Measurements from ENCODE around the gene F7. TPM values are rescaled to one million over a fixed set of nuclear protein-coding genes. Genes with fewer than 3 reads are reported as not detected.

F7 gene
- total RNA-seq, 1 experiment from 2014 or later: 0.26 TPM

DNA sequence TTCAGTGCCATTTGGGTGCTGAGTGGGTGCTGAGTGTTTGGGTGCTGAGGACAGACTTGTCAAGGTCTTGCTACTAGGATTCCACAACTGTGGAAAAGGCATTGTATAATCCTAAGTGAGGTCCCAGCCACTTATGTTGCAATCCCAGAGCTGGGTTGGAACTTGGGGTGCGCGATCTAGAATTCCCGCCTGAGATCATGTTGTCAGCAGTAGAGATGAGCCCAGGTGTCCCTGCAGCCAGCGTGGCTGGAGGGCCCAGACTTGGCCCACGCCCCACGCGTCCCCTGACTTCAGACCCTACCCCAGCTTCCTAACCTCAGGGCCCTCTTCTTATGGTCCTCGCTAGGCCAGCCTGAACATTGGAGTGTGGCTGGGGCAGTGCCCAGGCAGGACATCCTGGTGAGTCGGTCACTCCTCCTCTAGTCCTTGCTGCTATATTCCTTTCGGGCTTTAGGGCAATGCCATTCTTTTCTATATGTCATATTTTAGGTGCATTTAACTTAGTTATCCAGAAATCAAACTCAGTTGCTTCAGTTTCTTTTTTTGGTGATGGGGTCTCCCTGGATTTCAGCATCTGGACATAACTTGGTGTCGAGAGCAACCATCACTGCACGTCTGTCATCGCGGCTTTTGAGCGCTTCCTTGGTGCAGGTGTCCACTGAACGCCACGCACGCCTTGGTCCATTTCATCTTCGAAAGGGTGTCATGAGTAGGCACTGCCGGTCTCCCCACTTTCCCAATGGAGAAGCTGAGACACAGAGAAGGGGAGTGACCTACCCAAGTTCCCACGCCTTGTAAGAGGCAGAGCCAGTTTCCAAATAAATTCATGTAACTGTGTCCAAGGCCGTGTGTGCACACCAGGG lies 46.4 kb upstream of the F7 start:
- Mint-ChIP-seq H3K27me3 (ENCODE audit: low read depth) (no peaks in the 10 kb centered on the region), H3K4me1 (peaks cover 7% of the 10 kb centered on the region), H3K27ac (no peak overlapping the region), H3K36me3 (no peaks in the 10 kb centered on the region), H3K4me3 (no peak overlapping the region), H3K9me3 (no peaks in the 10 kb centered on the region)
- no peak for DNase-seq (ENCODE audit: low spot score)
- ATAC-seq: no peak
- ChIA-PET CTCF (interaction anchor here (1.2 to 2.2 kb wide), 4 partner anchors 25 to 116 kb away, joined by 5 to 10 read pairs (median 7); no protein-coding TSS in a partner anchor), POLR2A (no interaction called here)
- TF ChIP-seq, protein P1, sequence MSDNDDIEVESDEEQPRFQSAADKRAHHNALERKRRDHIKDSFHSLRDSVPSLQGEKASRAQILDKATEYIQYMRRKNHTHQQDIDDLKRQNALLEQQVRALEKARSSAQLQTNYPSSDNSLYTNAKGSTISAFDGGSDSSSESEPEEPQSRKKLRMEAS (CRISPR knock-in tag; IDR thresholded peaks at IDR 0.05): no peak
- TF ChIP-seq ZNF671 (CRISPR knock-in tag; IDR thresholded peaks at IDR 0.05) (no peak), ATF1 (CRISPR knock-in tag; IDR thresholded peaks at IDR 0.05) (no peak), TEAD4 (CRISPR knock-in tag; IDR thresholded peaks at IDR 0.05) (no peak), ZNF219 (CRISPR knock-in tag; IDR thresholded peaks at IDR 0.05; ENCODE audit: borderline replicate concordance) (no peak), SOX15 (CRISPR knock-in tag; IDR thresholded peaks at IDR 0.05) (no peak), MXD4 (CRISPR knock-in tag; IDR thresholded peaks at IDR 0.05; ENCODE audit: borderline replicate concordance) (no peak), ZNF416 (CRISPR knock-in tag; IDR thresholded peaks at IDR 0.05) (no peak), ZBTB21 (CRISPR knock-in tag; IDR thresholded peaks at IDR 0.05; ENCODE audit: borderline replicate concordance) (no peak), ETV6 (CRISPR knock-in tag; IDR thresholded peaks at IDR 0.05) (no peak), JUN (CRISPR knock-in tag; IDR thresholded peaks at IDR 0.05) (no peak), FOXK1 (CRISPR knock-in tag; IDR thresholded peaks at IDR 0.05) (no peak), RELA (CRISPR knock-in tag; IDR thresholded peaks at IDR 0.05; ENCODE audit: borderline replicate concordance) (no peak)
- TF ChIP-seq, protein P2, sequence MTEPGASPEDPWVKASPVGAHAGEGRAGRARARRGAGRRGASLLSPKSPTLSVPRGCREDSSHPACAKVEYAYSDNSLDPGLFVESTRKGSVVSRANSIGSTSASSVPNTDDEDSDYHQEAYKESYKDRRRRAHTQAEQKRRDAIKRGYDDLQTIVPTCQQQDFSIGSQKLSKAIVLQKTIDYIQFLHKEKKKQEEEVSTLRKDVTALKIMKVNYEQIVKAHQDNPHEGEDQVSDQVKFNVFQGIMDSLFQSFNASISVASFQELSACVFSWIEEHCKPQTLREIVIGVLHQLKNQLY (CRISPR knock-in tag; IDR thresholded peaks at IDR 0.05): no peak
- TF ChIP-seq, protein P3, sequence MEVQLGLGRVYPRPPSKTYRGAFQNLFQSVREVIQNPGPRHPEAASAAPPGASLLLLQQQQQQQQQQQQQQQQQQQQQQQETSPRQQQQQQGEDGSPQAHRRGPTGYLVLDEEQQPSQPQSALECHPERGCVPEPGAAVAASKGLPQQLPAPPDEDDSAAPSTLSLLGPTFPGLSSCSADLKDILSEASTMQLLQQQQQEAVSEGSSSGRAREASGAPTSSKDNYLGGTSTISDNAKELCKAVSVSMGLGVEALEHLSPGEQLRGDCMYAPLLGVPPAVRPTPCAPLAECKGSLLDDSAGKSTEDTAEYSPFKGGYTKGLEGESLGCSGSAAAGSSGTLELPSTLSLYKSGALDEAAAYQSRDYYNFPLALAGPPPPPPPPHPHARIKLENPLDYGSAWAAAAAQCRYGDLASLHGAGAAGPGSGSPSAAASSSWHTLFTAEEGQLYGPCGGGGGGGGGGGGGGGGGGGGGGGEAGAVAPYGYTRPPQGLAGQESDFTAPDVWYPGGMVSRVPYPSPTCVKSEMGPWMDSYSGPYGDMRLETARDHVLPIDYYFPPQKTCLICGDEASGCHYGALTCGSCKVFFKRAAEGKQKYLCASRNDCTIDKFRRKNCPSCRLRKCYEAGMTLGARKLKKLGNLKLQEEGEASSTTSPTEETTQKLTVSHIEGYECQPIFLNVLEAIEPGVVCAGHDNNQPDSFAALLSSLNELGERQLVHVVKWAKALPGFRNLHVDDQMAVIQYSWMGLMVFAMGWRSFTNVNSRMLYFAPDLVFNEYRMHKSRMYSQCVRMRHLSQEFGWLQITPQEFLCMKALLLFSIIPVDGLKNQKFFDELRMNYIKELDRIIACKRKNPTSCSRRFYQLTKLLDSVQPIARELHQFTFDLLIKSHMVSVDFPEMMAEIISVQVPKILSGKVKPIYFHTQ (CRISPR knock-in tag; IDR thresholded peaks at IDR 0.05): no peak

DNA sequence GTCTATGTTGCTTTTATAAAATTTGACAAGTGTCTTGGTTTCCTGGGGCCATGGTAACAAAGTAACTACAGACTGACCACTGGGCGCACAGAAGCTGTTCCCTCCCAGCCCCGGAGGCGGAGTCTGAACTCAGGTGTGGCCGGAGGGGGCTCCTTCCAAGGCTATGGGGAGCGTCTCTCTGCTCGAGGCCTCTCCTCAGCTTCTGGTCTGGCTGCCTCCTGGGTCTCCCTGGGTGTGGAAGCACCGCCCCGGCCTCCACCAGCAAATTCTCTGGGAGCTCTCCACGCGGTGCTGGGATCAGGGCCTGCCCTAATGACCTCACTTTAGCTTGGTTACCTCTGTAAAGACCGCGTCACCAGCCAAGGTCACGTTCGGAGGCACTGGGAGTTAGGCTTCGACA lies 45.7 kb upstream of the F7 start:
- ATAC-seq: peak; percentile 74
- H3K27me3 Mint-ChIP-seq (ENCODE audit: low read depth): no peaks in the 10 kb centered on the region
- TF ChIP-seq, protein P4, sequence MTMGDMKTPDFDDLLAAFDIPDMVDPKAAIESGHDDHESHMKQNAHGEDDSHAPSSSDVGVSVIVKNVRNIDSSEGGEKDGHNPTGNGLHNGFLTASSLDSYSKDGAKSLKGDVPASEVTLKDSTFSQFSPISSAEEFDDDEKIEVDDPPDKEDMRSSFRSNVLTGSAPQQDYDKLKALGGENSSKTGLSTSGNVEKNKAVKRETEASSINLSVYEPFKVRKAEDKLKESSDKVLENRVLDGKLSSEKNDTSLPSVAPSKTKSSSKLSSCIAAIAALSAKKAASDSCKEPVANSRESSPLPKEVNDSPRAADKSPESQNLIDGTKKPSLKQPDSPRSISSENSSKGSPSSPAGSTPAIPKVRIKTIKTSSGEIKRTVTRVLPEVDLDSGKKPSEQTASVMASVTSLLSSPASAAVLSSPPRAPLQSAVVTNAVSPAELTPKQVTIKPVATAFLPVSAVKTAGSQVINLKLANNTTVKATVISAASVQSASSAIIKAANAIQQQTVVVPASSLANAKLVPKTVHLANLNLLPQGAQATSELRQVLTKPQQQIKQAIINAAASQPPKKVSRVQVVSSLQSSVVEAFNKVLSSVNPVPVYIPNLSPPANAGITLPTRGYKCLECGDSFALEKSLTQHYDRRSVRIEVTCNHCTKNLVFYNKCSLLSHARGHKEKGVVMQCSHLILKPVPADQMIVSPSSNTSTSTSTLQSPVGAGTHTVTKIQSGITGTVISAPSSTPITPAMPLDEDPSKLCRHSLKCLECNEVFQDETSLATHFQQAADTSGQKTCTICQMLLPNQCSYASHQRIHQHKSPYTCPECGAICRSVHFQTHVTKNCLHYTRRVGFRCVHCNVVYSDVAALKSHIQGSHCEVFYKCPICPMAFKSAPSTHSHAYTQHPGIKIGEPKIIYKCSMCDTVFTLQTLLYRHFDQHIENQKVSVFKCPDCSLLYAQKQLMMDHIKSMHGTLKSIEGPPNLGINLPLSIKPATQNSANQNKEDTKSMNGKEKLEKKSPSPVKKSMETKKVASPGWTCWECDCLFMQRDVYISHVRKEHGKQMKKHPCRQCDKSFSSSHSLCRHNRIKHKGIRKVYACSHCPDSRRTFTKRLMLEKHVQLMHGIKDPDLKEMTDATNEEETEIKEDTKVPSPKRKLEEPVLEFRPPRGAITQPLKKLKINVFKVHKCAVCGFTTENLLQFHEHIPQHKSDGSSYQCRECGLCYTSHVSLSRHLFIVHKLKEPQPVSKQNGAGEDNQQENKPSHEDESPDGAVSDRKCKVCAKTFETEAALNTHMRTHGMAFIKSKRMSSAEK (CRISPR knock-in tag; IDR thresholded peaks at IDR 0.05; ENCODE audit: borderline replicate concordance): no peak
- TF ChIP-seq, protein P5, sequence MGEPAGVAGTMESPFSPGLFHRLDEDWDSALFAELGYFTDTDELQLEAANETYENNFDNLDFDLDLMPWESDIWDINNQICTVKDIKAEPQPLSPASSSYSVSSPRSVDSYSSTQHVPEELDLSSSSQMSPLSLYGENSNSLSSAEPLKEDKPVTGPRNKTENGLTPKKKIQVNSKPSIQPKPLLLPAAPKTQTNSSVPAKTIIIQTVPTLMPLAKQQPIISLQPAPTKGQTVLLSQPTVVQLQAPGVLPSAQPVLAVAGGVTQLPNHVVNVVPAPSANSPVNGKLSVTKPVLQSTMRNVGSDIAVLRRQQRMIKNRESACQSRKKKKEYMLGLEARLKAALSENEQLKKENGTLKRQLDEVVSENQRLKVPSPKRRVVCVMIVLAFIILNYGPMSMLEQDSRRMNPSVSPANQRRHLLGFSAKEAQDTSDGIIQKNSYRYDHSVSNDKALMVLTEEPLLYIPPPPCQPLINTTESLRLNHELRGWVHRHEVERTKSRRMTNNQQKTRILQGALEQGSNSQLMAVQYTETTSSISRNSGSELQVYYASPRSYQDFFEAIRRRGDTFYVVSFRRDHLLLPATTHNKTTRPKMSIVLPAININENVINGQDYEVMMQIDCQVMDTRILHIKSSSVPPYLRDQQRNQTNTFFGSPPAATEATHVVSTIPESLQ (CRISPR knock-in tag; IDR thresholded peaks at IDR 0.05): no peak
- TF ChIP-seq HMGA2 (CRISPR knock-in tag; IDR thresholded peaks at IDR 0.05) (no peak), NFATC4 (CRISPR knock-in tag; IDR thresholded peaks at IDR 0.05) (no peak)
- TF ChIP-seq, protein P6, sequence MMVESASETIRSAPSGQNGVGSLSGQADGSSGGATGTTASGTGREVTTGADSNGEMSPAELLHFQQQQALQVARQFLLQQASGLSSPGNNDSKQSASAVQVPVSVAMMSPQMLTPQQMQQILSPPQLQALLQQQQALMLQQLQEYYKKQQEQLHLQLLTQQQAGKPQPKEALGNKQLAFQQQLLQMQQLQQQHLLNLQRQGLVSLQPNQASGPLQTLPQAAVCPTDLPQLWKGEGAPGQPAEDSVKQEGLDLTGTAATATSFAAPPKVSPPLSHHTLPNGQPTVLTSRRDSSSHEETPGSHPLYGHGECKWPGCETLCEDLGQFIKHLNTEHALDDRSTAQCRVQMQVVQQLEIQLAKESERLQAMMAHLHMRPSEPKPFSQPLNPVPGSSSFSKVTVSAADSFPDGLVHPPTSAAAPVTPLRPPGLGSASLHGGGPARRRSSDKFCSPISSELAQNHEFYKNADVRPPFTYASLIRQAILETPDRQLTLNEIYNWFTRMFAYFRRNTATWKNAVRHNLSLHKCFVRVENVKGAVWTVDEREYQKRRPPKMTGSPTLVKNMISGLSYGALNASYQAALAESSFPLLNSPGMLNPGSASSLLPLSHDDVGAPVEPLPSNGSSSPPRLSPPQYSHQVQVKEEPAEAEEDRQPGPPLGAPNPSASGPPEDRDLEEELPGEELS (CRISPR knock-in tag; IDR thresholded peaks at IDR 0.05): no peak
- TF ChIP-seq, protein P7, sequence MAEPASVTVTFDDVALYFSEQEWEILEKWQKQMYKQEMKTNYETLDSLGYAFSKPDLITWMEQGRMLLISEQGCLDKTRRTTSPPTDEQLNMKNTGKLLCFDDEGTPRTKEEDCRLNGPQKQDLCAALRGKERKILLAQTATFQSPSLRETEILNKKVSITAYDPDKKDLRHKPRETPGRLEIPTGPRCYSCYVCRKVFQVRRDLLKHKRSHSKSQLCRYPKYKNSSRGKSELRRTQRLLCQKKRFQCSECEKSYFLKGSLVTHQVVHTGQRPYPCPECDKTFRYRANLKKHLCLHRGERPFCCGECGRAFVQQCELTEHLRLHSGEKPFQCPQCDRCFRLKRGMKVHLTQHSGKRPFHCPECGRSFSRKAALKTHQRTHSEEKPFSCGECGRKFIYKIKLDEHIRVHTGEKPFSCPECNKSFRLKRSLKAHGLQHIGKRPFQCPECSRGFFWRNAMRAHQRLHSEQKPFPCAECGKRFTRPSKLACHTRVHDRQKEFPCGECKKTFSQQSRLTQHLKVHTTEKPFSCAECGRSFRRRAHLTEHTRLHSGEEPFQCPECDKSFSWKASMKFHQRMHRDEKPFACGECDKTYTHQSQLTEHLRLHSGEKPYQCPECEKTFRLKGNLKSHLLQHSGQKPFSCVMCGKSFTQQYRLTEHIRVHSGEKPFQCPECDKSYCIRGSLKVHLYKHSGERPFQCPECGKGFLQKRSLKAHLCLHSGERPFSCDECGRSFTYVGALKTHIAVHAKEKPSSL (CRISPR knock-in tag; conservative IDR thresholded peaks at IDR 0.05): no peak

More for the DNA sequence above, 45.7 kb upstream of the F7 start:
- Mint-ChIP-seq H3K36me3 (no peaks in the 10 kb centered on the region), H3K4me1 (peaks cover 7% of the 10 kb centered on the region), H3K9me3 (no peaks in the 10 kb centered on the region), H3K27ac (no peak overlapping the region), H3K4me3 (no peak overlapping the region)
- ChIA-PET POLR2A (no interaction called here), CTCF (interaction anchor here (1.2 to 2.2 kb wide), 4 partner anchors 25 to 117 kb away, joined by 5 to 10 read pairs (median 7); no protein-coding TSS in a partner anchor)
- no peak for DNase-seq (ENCODE audit: low spot score)

Measured in WTC11 (cell line).